Measurements from ENCODE around the gene OR2W1.

Gene OR2W1, protein sequence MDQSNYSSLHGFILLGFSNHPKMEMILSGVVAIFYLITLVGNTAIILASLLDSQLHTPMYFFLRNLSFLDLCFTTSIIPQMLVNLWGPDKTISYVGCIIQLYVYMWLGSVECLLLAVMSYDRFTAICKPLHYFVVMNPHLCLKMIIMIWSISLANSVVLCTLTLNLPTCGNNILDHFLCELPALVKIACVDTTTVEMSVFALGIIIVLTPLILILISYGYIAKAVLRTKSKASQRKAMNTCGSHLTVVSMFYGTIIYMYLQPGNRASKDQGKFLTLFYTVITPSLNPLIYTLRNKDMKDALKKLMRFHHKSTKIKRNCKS

DNA sequence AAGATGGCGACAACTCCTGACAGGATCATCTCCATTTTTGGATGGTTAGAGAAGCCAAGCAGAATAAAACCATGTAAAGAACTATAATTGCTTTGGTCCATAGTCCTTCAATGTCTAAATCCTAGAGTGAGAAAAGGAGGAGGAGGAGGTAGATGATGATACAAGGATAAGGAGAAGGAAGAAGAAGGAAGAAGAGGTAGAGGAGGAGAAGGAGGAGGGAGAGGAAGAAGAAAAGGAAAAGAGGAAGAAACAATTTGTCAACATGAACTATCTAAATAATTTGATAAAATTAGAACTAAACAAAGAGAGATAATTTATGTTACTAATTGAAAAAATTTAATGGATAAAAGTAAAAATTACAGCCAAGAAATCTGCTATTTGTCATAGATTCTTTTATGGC is at the start of gene OR2W1:
TSS of gene OR2W1 (minus strand) at position 101 of the 400 bp plus-strand sequence. CDS start at position 101, 0 bp downstream.
- DNase-seq: no peak

DNA sequence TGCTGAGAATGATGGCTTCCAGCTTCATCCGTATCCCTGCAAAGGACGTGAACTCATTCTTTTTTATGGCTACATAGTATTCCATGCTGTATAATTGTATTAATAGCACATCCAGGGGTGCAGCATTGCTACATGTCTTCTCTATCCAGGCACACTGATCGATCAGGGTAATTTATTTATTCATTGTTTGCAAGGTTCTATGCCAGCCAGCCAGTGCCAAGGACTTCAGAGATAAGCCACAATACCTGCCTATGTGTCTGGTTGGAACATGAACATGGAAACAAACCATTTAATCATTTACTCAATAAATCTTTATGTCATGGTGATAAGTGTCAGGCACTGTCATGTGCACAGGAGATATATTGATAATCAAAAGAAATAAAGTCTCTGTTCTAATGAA is 48.0 kb upstream of the OR2W1 start:
- DNase-seq: no peak

DNA sequence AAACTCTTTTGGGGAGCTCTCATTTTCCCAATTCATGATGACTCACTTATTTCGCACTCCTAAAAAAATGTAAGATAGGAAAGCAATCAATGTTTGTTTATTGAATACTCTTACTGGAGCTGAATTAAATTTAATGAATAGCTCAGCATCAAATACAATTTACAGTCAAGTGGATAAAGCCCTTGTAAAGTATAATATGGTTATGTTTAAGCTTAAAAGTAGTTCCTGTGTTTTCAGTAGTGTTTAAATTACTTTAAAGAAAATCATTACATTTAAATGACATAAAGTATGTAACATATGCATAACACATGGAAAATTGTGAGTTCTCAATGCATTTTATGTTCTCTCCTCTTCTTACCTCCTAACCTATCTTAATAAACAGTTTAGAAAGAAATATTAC is 42.2 kb upstream of the OR2W1 start, which contains the start of gene OR2B3:
TSS of gene OR2B3 (minus strand) at position 101 of the 400 bp plus-strand sequence. CDS start at position 36, 65 bp downstream.
- no peak for DNase-seq

DNA sequence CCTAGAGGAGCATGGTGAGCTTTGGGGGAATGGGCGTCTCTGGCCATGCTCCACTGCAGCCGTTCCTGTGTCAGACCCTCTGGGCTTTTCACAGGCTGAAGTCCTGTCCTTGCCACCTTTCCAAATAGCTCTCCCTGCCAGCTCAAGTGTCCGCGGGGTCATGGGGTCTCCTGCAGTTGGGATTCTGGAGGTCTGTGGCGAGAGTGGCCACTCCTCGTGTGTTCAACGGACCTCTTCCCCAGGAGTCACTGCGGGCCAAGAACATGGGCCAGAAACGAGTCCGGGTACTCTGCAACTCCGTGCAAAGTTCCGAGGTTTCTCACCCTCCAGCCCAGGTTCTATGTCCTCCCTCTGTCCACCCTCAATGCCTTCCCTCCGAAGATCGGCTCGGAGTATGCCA is 37.5 kb upstream of the OR2W1 start:
- no peak for DNase-seq

DNA sequence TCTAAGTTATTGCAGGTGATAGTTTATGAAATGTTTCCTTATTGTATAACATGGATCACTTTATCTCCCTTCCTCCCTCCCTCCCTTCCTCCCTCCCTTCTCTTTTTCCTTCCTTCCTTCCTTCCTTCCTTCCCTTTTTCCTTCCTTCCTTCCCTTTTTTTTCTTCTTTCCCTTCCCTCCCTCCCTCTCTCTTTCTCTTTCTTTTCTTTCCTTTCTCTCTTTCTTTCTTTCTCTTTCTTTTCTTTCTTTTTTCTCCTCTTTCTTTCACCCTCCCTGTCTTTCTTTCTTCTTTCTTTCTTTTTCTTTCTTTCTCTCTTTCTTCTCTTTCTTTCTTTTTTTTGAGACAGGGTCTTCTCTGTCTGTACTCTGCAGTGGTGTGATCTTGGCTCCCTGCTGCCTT is 36.3 kb upstream of the OR2W1 start:
- no peak for DNase-seq

DNA sequence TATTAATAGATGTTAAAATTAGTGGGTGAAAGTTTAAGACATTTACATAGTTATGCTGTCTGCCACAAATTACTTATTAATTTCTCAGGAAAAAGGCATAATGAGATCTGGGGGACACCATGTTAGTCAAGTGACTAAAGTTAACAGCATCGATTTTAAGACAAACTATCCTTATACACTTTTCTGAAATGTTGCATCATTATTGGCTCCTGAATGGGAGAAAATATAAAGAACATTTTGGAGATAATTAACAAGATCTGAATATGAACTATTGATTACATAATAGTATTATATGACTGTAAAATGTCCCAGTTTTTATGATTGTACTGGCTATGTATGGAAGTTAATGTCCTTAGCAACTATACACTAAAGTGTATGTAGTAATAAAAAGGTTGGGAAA is 34.2 kb upstream of the OR2W1 start:
- no peak for DNase-seq

DNA sequence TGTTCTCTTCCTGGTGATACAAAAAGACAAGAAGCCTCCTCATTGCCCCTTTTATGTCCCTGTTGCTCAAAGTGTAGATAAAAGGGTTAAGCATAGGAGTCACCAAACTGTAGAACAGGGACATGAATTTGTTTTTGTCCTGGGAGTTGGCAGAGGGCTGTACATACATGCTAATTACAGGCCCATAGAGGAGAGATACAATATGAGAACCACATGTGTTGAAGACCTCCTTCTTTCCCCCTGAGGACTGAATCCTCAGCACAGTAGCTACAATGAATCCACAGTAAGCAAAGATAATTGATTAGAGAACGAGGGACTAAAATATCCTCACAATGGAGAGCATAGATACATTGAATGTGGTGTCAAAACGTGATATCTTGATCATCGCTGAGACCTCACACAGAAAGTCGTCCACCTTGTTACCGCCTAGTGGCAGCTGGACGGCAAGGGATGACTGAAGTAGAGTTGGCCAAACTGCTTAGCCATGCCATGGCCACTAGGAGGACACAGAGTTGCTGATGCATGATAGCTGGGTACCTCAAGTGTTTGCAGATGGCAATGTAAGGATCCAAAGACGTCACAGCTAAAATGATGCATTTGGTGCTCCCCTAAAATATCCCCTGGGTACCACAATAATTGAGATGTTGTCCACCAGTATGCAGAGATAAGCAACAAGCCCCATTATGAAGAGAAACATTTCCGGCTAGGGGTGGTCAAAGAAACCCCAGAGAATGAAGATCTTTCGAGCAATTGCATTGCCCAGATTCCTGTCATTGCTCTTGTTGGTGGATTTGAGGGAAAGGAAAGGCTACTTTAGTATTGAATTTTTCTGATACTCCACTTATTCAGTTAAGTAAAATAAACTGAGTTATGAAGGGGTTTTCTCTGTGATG is 27.1 kb upstream of the OR2W1 start:
- DNase-seq: no peak

DNA sequence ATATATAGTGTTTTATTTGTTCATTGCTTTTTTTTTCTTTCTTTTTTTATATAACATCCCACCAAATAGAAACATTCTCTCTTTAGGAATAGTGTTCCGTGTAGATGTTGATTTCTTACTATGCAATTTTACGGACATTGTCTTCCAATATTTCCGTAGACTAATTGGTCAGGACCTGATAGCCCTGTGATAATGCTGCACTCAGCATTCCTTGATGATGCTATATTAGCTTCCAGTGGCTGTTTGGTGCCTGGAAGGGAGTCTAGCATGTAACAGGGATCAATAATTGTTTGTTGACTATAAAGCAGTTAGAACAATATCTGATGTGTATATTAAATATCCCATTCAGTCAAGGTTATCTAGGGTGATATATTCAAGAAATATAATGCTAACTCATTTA is 6.7 kb upstream of the OR2W1 start:
- no peak for DNase-seq

DNA sequence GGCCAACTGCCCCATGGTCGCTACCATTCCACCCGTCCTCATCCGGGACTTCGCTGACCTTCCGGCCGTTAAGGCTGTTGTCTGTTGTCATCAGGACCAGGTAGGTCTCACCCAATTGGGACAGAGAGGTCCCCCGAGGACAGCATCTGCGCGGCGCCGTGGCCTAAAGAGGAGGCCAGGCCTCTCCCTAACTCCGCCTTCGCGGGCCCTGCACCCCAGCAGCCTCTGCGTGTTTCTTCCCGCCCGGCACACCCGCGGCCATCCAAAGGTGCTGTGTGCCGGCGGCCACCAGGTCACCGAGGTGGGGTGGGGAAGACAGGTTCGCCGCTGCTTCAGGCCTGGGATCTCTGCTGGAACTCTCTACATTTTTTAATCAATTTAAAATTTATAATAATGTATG is 9.0 kb downstream of the OR2W1 start:
- DNase-seq: no peak

DNA sequence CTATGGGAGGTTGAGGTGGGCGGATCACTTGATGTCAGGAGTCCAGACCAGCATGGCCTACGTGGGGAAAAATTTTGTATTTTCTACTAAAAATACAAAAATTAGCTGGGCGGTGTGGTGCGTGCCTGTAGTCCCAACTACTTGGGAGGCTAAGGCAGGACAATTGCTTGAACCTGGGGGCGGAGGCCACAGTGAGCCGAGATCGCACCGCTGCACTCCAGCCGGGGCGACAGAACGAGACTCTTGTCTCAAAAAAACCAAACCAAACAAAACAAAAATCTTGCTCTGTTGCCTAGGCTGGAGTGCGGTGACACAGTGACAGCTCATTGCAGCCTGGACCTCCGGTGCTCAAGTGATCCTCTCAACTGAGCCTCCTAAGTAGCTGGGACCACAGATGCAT is 16.2 kb downstream of the OR2W1 start:
- no peak for DNase-seq

DNA sequence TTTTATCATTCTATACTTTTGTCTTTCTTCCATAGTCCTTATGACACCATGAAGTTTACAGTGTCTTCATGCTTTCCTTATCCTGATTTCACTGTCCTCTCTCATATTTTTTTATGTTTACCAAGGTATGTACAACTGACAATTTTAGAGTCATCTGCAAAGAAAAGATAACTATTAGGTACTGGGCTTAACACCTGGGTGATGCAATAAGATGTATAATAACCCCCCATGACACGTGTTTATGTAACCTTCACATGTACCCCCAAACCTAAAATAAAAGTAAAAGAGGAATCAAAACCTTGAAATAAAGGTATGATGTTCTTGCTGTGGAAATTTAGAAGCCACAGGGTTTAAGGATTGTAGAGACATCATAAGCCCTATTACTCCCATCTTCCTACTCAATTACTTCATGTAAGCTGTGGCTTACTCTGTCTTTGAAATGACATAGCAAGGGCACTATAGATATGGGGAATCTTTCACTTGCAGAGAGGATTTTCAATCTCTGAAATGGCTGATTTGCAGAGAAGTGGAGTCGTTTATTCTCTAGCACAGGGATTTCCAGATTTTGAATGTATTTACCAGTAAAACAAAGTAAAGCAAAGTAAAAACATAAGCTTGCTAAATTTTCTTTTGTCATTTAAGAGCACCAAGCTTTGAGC is 18.9 kb downstream of the OR2W1 start:
- DNase-seq: no peak

DNA sequence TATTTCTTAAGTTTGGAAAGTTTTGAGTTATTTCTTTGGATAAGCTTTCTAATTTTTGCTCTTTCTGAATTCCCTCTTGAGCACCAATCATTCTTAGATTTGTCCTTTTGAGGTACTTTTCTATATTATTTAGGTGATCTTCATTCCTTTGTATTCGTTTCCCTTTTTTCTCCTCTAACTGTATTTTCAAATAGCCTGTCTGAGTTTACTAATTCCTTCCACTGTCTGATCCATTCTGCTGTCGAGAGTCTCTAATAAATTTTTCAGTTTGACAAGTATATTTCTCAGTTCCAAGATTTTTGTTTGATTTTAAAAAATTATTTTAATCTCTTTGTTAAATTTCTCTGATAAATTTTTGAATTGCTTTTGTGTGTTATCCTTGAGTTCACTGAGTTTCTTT is 23.5 kb downstream of the OR2W1 start:
- DNase-seq: no peak

DNA sequence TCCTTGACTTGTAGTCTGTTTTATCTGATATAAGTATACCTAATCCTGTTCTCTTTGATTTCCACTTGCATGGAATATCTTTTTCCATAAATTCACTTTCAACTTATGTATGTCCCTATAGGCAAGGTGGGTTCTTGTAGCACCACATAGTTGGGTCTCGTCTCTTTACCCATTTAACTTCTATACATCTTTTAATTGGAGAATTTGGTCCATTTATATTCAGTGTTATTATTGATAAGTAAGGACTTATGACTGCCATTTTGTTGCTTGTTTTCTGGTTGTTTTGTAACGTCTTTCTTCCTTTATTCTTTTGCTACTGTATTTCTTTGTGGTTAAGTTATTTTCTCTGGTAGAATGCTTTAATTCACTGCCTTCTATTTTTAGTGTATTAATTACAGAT is 25.3 kb downstream of the OR2W1 start:
- DNase-seq: no peak

DNA sequence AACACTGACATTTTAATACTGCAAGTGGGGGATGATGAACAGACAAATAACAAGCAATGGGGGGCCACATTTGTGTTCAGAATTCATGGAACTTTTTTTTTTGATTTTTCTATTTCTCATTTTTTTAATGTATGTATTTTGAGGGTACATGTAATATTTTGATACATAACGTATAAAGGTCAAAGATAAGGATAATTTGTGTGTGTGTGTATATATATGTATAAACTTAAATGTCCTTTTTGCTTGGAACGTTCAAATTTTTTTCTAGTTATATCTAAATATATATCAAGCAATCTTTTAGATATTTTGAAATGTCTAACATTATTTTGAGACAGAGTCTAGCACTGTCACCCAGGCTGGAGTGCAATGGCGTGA is 27.6 kb downstream of the OR2W1 start:
- DNase-seq: no peak

DNA sequence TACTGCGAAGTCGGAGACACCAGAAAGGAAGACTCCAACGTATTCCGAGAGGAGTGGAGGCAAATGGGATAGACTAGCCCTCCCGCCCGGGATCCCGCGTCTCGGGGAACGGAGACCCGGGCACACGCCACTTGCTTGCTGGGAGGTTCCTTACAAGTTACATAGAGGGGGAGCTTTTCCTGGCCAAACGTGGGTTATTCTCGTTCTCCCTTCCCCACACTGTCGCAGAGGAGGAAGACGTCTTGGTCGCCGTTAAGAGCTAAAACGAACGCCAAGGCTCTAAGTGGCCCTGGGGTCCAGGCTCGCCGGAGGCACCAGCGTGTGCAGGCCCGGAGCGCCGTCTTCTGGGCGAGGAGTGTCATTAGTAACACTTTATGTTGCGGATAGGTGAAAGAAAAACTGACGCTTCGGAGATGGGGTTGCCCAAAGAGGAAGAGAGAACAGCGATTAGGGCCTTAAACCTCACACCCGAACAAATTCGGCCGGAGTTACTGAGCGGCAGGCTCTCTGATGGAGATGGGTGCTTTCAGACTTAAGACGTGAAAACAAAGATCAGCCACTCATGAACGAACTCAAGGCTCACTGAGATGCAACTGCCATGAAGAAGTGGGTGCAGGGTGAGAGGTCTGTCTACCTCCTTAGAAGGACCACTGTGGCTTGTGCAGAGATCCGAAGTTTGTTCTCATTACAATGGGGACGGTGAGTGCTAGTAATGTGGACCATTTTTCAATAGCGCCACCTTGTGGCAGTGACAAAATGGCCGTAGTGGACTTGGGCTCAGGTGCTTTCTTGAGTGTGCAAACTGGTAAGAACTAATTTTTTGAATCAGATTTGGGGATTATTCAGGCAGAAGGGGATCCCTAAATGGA is 28.2 kb downstream of the OR2W1 start:
- no peak for DNase-seq

DNA sequence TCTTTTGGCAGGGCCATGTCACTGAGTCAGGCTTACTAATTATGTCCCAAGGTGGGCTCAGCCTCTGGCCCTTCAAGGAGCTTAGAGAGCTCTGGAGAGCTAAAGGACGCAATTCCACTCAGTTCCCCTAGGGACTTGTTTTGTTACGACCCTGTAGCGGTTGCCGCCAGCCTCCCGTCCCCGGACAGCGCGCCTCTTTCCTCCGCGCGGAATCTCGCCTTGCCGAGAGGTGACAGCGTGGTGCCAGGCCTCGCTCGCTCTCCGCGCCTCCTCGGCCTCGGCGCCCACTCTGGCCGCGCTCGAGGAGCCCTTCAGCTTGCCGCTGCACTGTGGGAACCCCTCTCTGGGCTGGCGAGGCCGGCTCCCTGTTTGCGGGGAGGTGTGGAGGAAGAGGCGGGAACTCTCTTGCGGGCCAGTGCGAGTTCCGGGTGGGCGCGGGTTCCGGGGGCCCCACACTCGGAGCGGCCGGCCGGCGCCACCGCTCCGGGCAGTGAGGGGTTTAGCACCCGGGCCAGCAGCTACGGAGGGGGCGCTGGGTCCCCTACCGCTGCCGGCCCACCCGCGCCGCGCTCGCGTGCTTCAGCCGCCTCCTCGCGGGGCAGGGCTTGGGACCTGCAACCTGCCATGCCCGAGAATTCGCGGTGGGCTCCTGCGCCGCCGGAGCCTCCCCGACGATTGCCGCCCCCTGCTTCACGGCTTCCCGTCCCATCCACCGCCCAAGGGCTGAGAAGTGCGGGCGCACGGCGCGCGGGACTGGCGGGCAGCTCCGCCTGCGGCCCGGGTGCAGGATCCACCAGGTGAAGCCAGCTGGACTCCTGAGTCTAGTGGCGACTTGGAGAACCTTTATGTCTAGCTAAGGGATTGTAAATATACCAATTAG is 30.0 kb downstream of the OR2W1 start:
- DNase-seq: no peak

DNA sequence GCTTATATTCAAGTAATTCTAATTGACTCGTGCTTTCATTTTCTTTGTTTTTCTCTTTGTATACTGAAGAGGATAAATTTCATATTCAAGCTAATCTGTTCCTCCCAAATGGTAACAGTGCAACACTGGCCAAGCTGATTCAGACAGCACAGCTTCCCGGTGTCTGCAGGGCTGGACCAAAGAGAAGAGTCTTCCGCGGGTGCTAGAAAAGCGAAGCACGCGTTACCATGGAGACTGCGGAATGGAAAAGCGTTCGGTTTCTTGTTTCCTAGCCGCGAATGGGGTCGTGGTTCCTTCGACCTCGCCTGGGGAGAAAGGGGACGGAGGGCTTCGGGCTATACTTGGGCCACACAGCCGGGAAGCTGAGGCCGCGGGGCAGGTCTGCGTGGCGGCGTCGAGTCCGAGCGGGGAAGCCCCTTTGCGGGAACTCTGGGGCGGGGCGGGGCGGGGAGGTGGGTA is 33.7 kb downstream of the OR2W1 start:
- no peak for DNase-seq

DNA sequence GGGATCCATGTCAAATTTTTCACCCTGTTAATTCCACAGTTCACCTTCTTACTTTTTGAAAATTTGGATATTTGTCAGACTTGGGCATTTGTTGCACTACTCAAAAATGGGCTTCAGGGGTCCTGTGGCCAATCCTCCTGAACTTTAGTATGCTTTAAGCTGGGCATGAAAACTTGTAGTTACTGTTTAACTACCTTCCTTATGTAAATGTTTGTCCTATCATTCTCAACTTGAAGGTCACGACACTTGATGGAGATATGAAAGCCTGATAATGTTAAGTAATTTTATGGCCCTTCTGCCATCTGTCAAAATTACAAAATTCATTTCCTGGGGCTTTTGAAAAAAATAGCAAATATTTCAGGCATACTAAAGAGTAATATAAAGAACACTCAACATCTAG is 35.6 kb downstream of the OR2W1 start:
- DNase-seq: no peak

DNA sequence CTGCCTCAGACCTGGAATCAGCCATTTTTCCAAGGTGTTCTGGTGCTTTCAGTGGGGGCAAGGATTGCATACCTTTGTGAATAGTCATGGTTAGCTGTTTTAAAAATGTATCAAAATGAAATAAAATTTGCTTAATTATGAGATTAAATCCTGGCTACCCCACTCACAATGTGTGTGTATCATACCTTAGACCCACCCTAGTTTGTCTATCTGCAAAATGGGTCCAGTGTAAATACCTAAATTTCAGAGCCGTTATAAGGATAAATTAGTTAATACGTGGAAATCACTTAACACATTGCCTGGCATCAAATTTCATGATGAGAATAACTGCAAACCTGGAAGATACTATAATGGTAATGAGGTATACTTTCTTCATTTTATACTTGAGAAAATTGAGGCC is 36.9 kb downstream of the OR2W1 start:
- DNase-seq: no peak

DNA sequence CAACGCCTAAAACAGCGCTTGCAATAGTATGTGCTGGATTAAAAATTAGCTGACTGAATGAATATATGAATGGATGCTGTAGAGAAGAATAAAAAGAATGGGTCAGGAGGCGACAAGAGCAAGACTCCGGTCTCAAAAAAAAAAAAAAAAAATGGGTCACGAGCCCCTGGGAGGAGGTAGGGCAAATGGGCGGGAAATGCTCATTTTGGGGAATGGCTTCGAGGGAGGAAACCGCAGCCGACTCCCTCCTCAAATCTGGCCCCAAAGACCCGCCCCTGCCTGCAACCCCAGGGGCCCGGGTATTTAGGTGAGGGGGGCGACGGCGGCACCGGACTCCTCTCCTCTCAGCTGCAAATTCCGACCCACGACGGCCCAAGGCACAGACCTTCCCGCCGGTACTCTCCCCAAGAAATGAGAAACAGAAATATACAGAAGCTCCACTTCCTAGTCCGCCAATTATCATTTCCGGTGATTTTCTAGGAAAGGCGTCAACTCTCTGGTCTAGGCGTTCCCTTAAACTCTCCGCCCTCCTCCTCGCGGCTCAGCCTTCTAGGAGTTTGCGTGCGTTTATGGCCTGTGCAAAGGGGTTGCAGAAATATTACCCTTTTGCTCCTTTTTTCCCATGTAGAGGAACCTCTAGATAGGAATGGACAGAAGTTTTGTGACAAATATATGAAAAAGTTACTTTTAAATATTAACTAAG is 39.6 kb downstream of the OR2W1 start, which contains the start of gene ZNF311:
TSS of gene ZNF311 (minus strand) at position 133 of the 703 bp plus-strand sequence. CDS start 1,361 bp downstream, outside the sequence.
- DNase-seq: no peak

Data from cerebellar nuclear complex (tissue), 1 donor.